ENCODE data around the gene TCEANC2.
A peak's percentile ranks its signal among the peaks of the same experiment; 100 is the strongest.
"Not testable (repeated sequence)": the region's sequence is repeated elsewhere in the genome, so short reads cannot be mapped to it uniquely, and the experiment has no call there.

The TCEANC2 gene

DNA sequence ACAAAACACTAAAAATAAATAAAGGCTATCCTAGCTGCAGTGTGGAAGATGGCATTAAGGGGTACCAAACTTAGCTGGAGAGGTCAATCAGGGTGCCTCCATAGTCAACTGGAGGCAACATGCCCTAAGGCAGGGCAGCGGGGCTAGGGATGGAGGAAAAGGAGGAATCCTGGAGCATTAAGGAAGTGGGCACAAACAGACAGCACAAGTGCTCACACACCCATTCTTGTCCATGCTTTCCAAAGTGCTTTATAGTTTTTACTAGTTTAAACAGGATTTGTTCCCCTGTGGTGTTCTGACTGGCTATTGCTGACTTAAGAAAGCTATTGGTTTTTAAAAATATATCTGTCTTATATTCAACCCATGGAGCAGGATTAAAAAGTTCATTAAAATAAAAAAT lies 33.3 kb downstream of the TCEANC2 start:
- DNase-seq (ENCODE audit: low spot score) = no peak

DNA sequence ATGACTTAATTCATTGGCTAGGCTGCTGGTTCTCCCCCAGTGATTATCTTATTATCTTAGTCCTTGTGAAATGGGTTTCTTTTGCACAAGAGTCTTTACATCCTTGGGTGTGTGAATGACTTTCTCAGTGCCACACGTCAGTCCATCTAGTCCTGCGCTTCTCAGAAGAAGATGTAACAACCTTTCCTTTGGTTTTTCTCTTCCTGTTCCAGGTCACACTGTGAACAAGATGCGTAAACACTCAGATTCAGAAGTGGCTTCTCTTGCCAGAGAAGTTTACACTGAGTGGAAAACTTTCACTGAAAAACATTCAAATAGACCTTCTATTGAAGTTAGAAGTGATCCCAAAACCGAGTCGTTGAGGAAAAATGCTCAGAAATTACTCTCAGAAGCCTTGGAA lies 35.0 kb downstream of the TCEANC2 start:
- DNase-seq (ENCODE audit: low spot score) = no peak

- DNase-seq (ENCODE audit: low spot score) = no peak
These were observed 38.3 kb downstream of the TCEANC2 start for GRCh38 chr1:54091666-54092065.

DNA sequence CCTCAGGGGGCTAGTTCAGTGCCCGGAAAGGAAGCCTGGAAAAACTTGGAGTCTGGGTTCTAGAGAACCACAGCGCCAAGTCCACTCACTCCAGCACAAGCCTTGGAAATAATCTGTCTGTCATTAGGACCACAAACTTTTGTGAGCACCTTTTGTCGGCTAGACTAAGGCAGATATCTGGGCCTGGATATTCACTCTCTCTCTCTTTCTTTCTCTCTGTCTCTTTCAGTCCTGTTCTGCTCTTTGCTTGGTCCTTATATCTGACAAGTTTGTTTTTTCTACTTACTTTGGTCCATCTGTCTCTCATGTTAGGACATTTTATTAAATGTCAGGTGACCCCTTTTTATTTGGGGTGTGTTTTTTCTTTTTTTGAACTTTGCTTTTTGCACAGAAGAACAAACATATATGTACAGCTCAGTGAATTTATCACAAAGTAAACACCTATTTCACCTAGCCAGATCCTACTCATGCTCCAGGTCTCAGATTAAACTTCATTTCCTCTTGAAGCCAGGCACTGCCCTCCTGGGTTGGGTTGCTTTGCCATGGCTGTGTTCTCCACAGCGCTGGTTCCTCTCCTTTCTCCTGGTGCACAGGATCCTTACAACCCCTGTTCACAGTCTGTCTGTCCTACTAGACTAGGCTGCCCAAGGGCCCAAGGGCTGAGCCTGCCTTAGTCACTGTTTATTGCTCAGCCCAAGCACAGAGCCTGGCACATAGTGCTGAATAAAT lies 40.8 kb downstream of the TCEANC2 start:
- no peak for DNase-seq (ENCODE audit: low spot score)

GRCh38 chr1:54094730-54095105 lies 41.3 kb downstream of the TCEANC2 start:
- not testable (repeated sequence) for DNase-seq (ENCODE audit: low spot score)

GRCh38 chr1:54095546-54096226 lies 42.3 kb downstream of the TCEANC2 start:
- DNase-seq (ENCODE audit: low spot score) = no peak

- DNase-seq (ENCODE audit: low spot score) = no peak
These were observed 42.9 kb downstream of the TCEANC2 start for GRCh38 chr1:54096227-54096876.

- DNase-seq (ENCODE audit: low spot score) = no peak
These were observed 43.5 kb downstream of the TCEANC2 start for GRCh38 chr1:54096877-54097240.

- no peak for DNase-seq (ENCODE audit: low spot score)
These were observed 45.7 kb downstream of the TCEANC2 start for GRCh38 chr1:54099061-54099610.

GRCh38 chr1:54100500-54100899 lies 47.1 kb downstream of the TCEANC2 start:
- DNase-seq (ENCODE audit: low spot score) = no peak

DNA sequence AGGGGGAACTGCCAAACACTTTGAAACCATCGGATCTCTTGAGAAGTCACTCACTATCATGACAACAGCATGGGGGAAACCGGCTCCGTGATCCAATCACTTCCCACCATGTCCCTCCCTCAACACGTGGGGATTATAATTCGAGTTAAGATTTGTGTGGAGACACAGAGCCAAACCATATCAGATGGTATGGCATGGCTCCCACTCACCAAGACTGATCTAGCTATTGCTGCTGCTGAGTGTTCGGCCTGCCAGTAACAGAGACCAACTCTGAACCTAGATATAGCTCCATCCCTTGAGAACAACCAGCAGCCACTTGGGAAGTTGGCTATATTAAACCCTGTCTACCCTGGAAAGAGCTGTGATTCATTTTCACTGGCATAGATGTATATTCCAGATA lies 50.0 kb downstream of the TCEANC2 start:
- no peak for DNase-seq (ENCODE audit: low spot score)

DNA sequence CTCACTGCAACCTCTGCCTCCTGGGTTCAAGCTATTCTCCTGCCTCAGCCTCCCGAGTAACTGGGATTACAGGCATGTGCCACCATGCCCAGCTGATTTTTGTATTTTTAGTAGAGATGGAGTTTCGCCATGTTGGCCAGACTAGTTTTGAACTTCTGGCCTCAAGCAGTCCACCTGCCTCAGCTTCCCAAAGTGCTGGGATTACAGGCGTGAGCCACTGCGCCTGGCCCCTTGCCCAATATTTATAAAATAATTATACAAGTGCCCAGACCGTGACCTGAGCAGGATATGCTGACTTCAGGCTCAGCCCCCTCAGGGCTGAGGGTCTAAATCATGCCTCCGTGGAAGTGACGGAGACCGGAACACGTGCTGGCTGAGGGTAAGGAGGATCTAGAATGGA lies 51.2 kb downstream of the TCEANC2 start:
- DNase-seq (ENCODE audit: low spot score) = not testable (repeated sequence)

GRCh38 chr1:54105080-54105479 lies 51.7 kb downstream of the TCEANC2 start:
- no peak for DNase-seq (ENCODE audit: low spot score)

- DNase-seq (ENCODE audit: low spot score) = no peak
These were observed 52.4 kb downstream of the TCEANC2 start for GRCh38 chr1:54105736-54106269.

DNA sequence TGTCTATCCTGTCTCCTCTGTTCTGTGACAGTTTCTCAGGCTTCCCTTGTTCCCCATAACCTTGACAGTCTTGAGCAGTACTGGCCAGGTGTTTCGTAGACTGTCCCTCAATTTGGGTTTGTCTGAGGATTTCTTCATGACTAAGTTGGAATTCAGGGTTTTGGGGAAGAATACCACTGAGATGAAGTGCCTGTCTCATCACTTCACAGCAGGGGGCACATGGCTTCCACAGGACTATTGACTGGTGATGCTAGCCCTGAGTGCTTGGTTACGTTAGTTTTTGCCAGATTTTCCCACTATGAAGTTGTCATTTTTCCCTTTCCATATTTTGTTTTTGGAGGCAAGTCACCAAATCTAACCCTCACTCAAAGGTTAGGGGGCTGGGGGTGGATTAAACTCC lies 53.7 kb downstream of the TCEANC2 start:
- DNase-seq (ENCODE audit: low spot score) = no peak

- DNase-seq (ENCODE audit: low spot score) = no peak
These were observed 54.7 kb downstream of the TCEANC2 start for GRCh38 chr1:54108156-54108555.

DNA sequence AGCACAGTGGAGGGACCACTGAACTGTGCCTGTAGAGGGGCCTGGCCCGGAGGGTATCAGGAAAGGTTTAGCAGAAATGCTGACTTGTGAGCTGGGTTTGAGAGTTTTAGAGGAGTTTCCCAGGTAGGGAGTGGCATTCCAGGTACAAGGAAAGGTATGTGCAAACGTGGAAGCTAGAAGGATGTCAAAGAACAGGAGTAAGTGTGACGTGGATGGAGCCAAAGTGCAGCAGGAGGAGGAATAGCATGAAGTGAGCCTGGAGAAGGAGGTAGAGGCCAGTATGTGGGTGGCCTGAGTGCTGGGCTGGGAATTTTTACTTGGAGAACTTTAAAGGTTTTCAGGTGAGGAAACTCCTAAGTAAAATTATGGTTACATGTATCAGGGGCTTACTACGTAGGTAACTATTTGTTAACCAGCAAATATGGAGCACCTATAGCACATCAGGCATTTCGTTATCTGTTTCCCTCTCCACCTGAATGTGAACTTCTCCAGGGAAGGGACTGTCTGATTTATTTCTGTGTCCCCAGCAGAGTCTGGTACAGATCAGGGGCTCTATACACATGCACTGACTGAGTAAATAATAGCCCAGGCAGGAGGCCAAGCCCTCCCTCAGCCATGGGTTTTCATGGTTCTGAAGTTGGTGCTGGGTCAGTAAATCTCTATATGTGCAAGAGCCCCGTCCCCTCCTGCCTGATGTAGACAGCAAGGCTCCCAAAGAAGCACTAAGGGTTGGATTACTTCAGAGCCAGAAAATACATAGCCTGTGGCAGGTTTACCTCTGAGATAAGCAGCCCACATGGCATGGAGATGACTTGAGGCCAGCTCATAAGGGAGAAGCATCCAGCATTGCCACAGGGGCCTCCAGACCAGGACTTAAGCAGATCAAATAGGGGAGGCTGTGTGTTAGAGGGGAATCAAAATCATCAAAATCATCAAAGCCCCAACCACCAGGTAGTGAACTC lies 56.0 kb downstream of the TCEANC2 start:
- no peak for DNase-seq (ENCODE audit: low spot score)

DNA sequence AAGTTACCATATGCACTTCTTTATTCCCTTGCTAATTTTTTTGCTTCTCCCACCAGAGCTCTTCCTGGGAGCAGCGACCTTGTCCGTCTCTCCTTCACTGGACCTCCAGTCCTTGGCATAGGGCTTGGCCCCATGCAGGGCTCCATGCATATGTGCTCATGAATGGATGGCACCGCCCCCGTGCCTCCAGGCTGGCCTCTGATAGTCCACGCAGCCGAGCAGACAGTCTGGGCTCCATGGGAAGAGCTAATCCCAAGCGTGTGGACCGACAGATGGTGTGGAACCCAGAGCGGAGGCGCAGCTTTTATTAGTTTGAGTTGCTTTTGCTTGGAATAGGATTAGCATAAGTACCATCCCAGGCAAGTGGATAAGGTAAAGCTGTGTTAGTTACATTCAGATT lies 57.6 kb downstream of the TCEANC2 start:
- peak; percentile 78 for DNase-seq (ENCODE audit: low spot score)

DNA sequence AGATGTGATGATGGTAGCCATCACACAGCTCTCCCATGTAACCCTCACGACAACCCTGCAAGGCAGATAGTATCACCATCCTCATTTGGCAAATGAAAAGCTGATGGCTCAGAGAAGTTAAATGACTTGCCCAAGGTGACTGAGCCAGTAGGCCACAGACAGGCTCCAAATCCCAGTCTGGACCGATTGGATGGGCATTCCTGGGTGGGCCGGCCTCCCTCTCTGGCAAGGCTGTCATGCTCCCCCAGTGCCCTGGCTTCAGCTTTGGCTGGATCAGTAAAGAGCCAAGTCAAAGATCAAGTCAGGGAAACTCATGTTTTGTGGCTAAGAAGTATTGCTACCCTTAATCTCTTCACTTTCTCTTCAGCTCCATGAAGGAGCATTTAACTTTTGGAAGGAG lies 58.2 kb downstream of the TCEANC2 start:
- DNase-seq (ENCODE audit: low spot score) = no peak

GRCh38 chr1:54112027-54112426 lies 58.6 kb downstream of the TCEANC2 start:
- DNase-seq (ENCODE audit: low spot score) = no peak

DNA sequence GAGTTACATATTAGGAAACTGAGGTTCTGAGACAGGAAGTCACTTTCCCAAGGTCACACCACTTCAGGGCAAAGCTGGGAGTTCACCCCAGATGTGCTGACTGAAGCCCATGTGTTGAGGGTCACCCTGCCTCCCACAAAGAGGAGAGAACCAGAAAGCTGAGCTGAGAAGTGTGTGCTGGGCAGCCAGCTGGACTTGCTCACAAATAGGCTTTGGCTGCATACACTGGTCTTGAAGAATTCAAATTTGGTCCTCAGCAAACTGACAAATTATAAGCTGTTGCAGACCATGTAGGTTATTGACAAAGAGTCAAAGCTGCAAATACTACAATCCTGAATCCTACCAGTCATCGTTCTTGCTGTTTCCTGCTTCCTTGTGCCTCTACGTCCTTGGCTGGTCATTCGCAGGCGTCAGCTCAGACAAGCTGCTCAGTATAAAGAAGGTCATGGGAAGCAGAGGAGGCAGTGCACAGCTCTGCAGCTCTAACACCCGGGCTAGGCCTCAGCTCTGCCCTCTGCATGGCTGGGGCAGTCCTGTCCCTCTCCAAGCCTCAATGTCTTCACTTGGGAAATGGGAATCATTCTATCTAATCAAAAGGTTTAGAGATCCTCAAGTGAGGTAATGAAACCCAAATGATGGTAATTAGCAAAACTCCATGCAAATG lies 59.4 kb downstream of the TCEANC2 start:
- DNase-seq (ENCODE audit: low spot score) = no peak
